WTC11 (cell line): ENCODE measurements around the gene GSDME. TPM values are rescaled to one million over a fixed set of nuclear protein-coding genes. Genes with fewer than 3 reads are reported as not detected.

Source experiments
- ATAC-seq: fragments of 200-7000 bp; cut with Tn5 transposase; 2 replicates; pipeline ENCODE4 v1.10.0; 2021; ENCODE audit warnings: mild to moderate bottlenecking, moderate library complexity
- CTCF ChIA-PET: fragments of 300-600 bp; sonication (Branson Sonifier 250); formaldehyde crosslinking; loops from one replicate; lab custom pipeline; 2021; ENCODE audit warnings: antibody characterized with exemption; lab: Charles Lee
- POLR2A ChIA-PET: fragments of 350-600 bp; sonication (Branson Sonifier 250); formaldehyde crosslinking; loops from one replicate; lab custom pipeline; 2021; ENCODE audit warnings: antibody characterized with exemption; lab: Charles Lee
- DNase-seq: peaks from one replicate; pipeline ENCODE4 v3.0.0; 2021; ENCODE audit warnings: low spot score
- H3K27ac Mint-ChIP-seq: 2 replicates; pipeline ENCODE4 v1.8.0; 2021; ENCODE audit warnings: mixed read lengths
- H3K27me3 Mint-ChIP-seq: 2 replicates; pipeline ENCODE4 v1.8.0; 2021; ENCODE audit warnings: low read depth, mild to moderate bottlenecking, moderate library complexity, mixed read lengths
- H3K36me3 Mint-ChIP-seq: 2 replicates; pipeline ENCODE4 v1.8.0; 2021; ENCODE audit warnings: mixed read lengths
- H3K4me1 Mint-ChIP-seq: 2 replicates; pipeline ENCODE4 v1.8.0; 2022; ENCODE audit warnings: mixed read lengths
- H3K4me3 Mint-ChIP-seq: 2 replicates; pipeline ENCODE4 v1.8.0; 2021; ENCODE audit warnings: mild to moderate bottlenecking, moderate library complexity, mixed read lengths
- H3K9me3 Mint-ChIP-seq: 2 replicates; pipeline ENCODE4 v1.8.0; 2021; ENCODE audit warnings: mixed read lengths
- CREB1 ChIP-seq: sonication (generic); formaldehyde crosslinking; IDR thresholded peaks from 2 replicates; pipeline ENCODE4 v1.8.0; 2023; ENCODE audit warnings: mild to moderate bottlenecking, missing genetic modification reagents
- CREM ChIP-seq: sonication (generic); formaldehyde crosslinking; IDR thresholded peaks from 2 replicates; pipeline ENCODE4 v1.8.1; 2022; ENCODE audit warnings: mild to moderate bottlenecking, missing genetic modification reagents, moderate library complexity
- GABPB1 ChIP-seq: sonication (generic); formaldehyde crosslinking; IDR thresholded peaks from 2 replicates; pipeline ENCODE4 v1.8.1; 2023; ENCODE audit warnings: mild to moderate bottlenecking, missing genetic modification reagents
- MAX ChIP-seq: sonication (generic); formaldehyde crosslinking; IDR thresholded peaks from 2 replicates; pipeline ENCODE4 v1.8.0; 2022; ENCODE audit warnings: mild to moderate bottlenecking, missing genetic modification reagents
- OVOL2 ChIP-seq: fragments of 250-450 bp; sonication (Bioruptor Pico); IDR thresholded peaks from 2 replicates; pipeline ENCODE4 v1.9.0; 2021; ENCODE audit warnings: mild to moderate bottlenecking, borderline replicate concordance
- PRDM15 ChIP-seq: sonication (generic); formaldehyde crosslinking; IDR thresholded peaks from 2 replicates; pipeline ENCODE4 v1.8.0; 2022; ENCODE audit warnings: missing genetic modification reagents
- SMAD4 ChIP-seq: sonication (generic); formaldehyde crosslinking; IDR thresholded peaks from 2 replicates; pipeline ENCODE4 v1.8.0; 2022; ENCODE audit warnings: mild to moderate bottlenecking, missing genetic modification reagents
- TEAD1 ChIP-seq: sonication (generic); formaldehyde crosslinking; IDR thresholded peaks from 2 replicates; pipeline ENCODE4 v1.8.0; 2022; ENCODE audit warnings: mild to moderate bottlenecking, missing genetic modification reagents
- TEAD4 ChIP-seq: sonication (generic); formaldehyde crosslinking; IDR thresholded peaks from 2 replicates; pipeline ENCODE4 v1.8.0; 2022; ENCODE audit warnings: mild to moderate bottlenecking, missing genetic modification reagents
- ZNF219 ChIP-seq: sonication (generic); formaldehyde crosslinking; IDR thresholded peaks from 2 replicates; pipeline ENCODE4 v1.8.0; 2023; ENCODE audit warnings: missing genetic modification reagents, mild to moderate bottlenecking, borderline replicate concordance
- ZNF512 ChIP-seq: sonication (generic); formaldehyde crosslinking; IDR thresholded peaks from 2 replicates; pipeline ENCODE4 v1.8.1; 2022; ENCODE audit warnings: missing genetic modification reagents, borderline replicate concordance
- total RNA-seq: library from RNA; stranded (reverse); gene quantifications from 3 replicates; pipeline ENCODE4 v1.2.3, GENCODE V29; 2021
- TF ChIP-seq, protein P1 (sequence below): sonication (generic); formaldehyde crosslinking; IDR thresholded peaks from 2 replicates; pipeline ENCODE4 v1.8.0; 2022; ENCODE audit warnings: mild to moderate bottlenecking, missing genetic modification reagents
- TF ChIP-seq, protein P2 (sequence below): sonication (generic); formaldehyde crosslinking; IDR thresholded peaks from 2 replicates; pipeline ENCODE4 v1.8.0; 2023; ENCODE audit warnings: missing genetic modification reagents, mild to moderate bottlenecking, borderline replicate concordance

The GSDME gene
- total RNA-seq, 1 experiment from 2014 or later: 4.8 TPM

DNA sequence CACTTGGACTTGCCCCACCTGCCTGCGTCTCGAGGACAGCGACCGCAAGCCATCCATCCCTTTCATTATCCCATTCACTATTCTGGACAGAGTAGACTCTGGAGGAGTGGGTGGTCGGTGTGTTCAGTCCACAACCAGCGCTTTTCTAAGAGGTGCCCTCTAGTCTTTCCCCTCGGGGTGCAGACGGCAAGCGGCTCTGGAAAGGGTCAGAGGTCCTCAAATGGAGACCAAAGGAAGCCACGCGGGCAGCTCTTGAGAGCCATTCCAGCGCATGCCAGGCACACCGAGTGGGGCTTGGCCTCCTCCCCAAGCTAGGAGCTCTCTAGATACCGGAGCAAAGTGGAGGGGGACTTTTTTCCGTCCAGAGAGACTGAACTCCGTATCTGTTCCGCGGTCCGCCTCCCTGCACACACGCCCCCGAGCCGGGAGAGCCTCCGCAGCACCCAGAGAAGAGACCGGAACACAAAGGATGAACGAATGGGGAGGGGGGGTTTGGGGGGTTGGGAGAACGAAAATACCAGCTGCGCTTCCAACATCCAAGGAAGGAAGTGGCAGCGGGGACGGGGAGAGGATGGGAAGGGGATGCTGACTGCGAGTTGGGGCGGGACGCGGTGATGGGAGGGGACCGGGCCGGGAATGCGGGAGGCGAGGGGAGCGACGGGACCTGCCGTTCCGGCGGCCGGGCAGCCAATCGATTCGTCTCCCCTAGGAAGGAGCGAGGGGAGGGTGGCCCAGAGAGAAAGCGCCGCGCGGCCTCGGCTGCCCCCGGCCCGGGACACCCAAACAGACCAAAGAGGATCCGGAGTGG is 515 bp downstream of the GSDME start:
- H3K4me3 Mint-ChIP-seq: peak overlapping the region; percentile 87
- DNase-seq (peak; percentile 73), ATAC-seq (peak; percentile 72)
- ChIA-PET CTCF (interaction anchor here (1.0 to 1.3 kb wide), 3 partner anchors 32 to 56 kb away, joined by 3 to 4 read pairs (median 3); no protein-coding TSS in a partner anchor), POLR2A (interaction anchor here (0.8 kb wide), 1 partner anchor 66 kb away, joined by 3 read pairs; no protein-coding TSS in a partner anchor)
- H3K9me3 Mint-ChIP-seq: peaks cover 6% of the 10 kb centered on the region
- TF ChIP-seq TEAD1 (CRISPR knock-in tag) (peak; percentile 58; the same call in 1 of the 2 replicates), TEAD4 (CRISPR knock-in tag) (no peak), ZNF219 (CRISPR knock-in tag) (peak; percentile 6; the same call in 1 of the 2 replicates), GABPB1 (CRISPR knock-in tag) (peak; percentile 67), MAX (CRISPR knock-in tag) (peak; percentile 77), PRDM15 (CRISPR knock-in tag) (peak; percentile 49; the same call in 1 of the 2 replicates), CREB1 (CRISPR knock-in tag) (no peak)
- TF ChIP-seq, protein P1, sequence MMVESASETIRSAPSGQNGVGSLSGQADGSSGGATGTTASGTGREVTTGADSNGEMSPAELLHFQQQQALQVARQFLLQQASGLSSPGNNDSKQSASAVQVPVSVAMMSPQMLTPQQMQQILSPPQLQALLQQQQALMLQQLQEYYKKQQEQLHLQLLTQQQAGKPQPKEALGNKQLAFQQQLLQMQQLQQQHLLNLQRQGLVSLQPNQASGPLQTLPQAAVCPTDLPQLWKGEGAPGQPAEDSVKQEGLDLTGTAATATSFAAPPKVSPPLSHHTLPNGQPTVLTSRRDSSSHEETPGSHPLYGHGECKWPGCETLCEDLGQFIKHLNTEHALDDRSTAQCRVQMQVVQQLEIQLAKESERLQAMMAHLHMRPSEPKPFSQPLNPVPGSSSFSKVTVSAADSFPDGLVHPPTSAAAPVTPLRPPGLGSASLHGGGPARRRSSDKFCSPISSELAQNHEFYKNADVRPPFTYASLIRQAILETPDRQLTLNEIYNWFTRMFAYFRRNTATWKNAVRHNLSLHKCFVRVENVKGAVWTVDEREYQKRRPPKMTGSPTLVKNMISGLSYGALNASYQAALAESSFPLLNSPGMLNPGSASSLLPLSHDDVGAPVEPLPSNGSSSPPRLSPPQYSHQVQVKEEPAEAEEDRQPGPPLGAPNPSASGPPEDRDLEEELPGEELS (CRISPR knock-in tag): 0 out of 2 replicates have a peak, but pooled peaks have one; percentile 13
- TF ChIP-seq, protein P2, sequence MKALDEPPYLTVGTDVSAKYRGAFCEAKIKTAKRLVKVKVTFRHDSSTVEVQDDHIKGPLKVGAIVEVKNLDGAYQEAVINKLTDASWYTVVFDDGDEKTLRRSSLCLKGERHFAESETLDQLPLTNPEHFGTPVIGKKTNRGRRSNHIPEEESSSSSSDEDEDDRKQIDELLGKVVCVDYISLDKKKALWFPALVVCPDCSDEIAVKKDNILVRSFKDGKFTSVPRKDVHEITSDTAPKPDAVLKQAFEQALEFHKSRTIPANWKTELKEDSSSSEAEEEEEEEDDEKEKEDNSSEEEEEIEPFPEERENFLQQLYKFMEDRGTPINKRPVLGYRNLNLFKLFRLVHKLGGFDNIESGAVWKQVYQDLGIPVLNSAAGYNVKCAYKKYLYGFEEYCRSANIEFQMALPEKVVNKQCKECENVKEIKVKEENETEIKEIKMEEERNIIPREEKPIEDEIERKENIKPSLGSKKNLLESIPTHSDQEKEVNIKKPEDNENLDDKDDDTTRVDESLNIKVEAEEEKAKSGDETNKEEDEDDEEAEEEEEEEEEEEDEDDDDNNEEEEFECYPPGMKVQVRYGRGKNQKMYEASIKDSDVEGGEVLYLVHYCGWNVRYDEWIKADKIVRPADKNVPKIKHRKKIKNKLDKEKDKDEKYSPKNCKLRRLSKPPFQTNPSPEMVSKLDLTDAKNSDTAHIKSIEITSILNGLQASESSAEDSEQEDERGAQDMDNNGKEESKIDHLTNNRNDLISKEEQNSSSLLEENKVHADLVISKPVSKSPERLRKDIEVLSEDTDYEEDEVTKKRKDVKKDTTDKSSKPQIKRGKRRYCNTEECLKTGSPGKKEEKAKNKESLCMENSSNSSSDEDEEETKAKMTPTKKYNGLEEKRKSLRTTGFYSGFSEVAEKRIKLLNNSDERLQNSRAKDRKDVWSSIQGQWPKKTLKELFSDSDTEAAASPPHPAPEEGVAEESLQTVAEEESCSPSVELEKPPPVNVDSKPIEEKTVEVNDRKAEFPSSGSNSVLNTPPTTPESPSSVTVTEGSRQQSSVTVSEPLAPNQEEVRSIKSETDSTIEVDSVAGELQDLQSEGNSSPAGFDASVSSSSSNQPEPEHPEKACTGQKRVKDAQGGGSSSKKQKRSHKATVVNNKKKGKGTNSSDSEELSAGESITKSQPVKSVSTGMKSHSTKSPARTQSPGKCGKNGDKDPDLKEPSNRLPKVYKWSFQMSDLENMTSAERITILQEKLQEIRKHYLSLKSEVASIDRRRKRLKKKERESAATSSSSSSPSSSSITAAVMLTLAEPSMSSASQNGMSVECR (CRISPR knock-in tag): peak; percentile 32; the same call in 1 of the 2 replicates
- H3K4me1 Mint-ChIP-seq: peaks cover 22% of the 10 kb centered on the region
- peaks cover 66% of the 10 kb centered on the region for H3K27me3 Mint-ChIP-seq
- no peak overlapping the region for H3K27ac Mint-ChIP-seq
- H3K36me3 Mint-ChIP-seq: no peaks in the 10 kb centered on the region

- CTCF ChIA-PET: interaction anchor here (1.0 to 1.3 kb wide), 3 partner anchors 33 to 57 kb away, joined by 3 to 4 read pairs (median 3); no protein-coding TSS in a partner anchor
- Mint-ChIP-seq H3K36me3 (no peaks in the 10 kb centered on the region), H3K4me1 (peaks cover 22% of the 10 kb centered on the region), H3K4me3 (peak overlapping the region; percentile 87), H3K27me3 (peaks cover 58% of the 10 kb centered on the region), H3K27ac (no peak overlapping the region), H3K9me3 (peaks cover 1% of the 10 kb centered on the region)
- DNase-seq: no peak
- TF ChIP-seq, protein P2 (CRISPR knock-in tag): no peak
- TF ChIP-seq OVOL2 (CRISPR knock-in tag) (no peak), SMAD4 (no peak), GABPB1 (CRISPR knock-in tag) (no peak; the same call in 1 of the 2 replicates), ZNF512 (no peak), CREM (CRISPR knock-in tag) (no peak)
- ATAC-seq: no peak
- POLR2A ChIA-PET: no interaction called here
These were observed 1.5 kb downstream of the GSDME start for GRCh38 chr7:24755541-24756407.
